Esophagus muscularis mucosa (tissue), 4 donors: ENCODE results near the gene OAT. TPM values are rescaled to one million over a fixed set of nuclear protein-coding genes. Genes with fewer than 3 reads are reported as not detected.

Experiments used
- DNase-seq: peaks from one replicate; pipeline ENCODE4 v3.0.0-alpha.2; 2017; ENCODE audit errors: extremely low spot score
- H3K27ac ChIP-seq, 4 donors: fragments of 200-600 bp; sonication (generic); replicated peaks in 1 of 4; 1 replicate in 3 of 4; 2 replicates in 1 of 4; pipeline ENCODE4 v1.5.1; 2016 to 2019; ENCODE audit warnings: mild to moderate bottlenecking in 1 of 4
- H3K27me3 ChIP-seq, 4 donors: fragments of 200-600 bp; sonication (generic); one replicate each; pipeline versions ENCODE4 v1.5.1 to v1.6.0; 2016 to 2019
- H3K36me3 ChIP-seq, 4 donors: fragments of 200-600 bp; sonication (generic); one replicate each; pipeline ENCODE4 v1.5.1; 2016 to 2019
- H3K4me1 ChIP-seq, 4 donors: fragments of 200-600 bp; sonication (generic); one replicate each; pipeline ENCODE4 v1.5.1; 2016 to 2019
- H3K4me3 ChIP-seq, 4 donors: fragments of 200-600 bp; sonication (generic); 1 replicate in 2 of 4; 2 replicates in 2 of 4; pipeline ENCODE4 v1.5.1; 2016 to 2019; ENCODE audit warnings: mild to moderate bottlenecking in 4 of 4, moderate library complexity in 1 of 4
- H3K9me3 ChIP-seq, 4 donors: fragments of 200-600 bp; sonication (generic); 1 replicate in 3 of 4; 2 replicates in 1 of 4; pipeline ENCODE4 v1.5.1; 2016 to 2019
- CTCF ChIP-seq, 3 experiments: fragments of 200-600 bp in 2 of 3; fragments of 450-650 bp in 1 of 3; sonication (generic) in 2 of 3; IDR thresholded peaks; one replicate each; pipeline ENCODE4 v1.5.1; 2017 to 2019; ENCODE audit warnings: antibody characterized with exemption in 3 of 3, mild to moderate bottlenecking in 2 of 3, moderate library complexity in 1 of 3
- EP300 ChIP-seq: sonication (generic); formaldehyde crosslinking; IDR thresholded peaks from one replicate; pipeline ENCODE4 v1.6.1; 2017; ENCODE audit warnings: antibody characterized with exemption
- POLR2A ChIP-seq: fragments of 450-650 bp; IDR thresholded peaks from one replicate; pipeline ENCODE4 v1.6.1; 2017; ENCODE audit warnings: antibody characterized with exemption, moderate library complexity, mild to moderate bottlenecking, low read depth
- POLR2AphosphoS5 ChIP-seq, 2 donors: sonication (generic); formaldehyde crosslinking; IDR thresholded peaks; one replicate each; pipeline ENCODE4 v1.6.1; 2017; ENCODE audit warnings: antibody characterized with exemption in 2 of 2
- WGBS: methylation state at CpG from one replicate; pipeline ENCODE4 v1.1.5; 2018; 5-methylcytosine and 5-hydroxymethylcytosine counted together
- intact Hi-C: fragments of 100-400 bp; cut with DNase I; formaldehyde crosslinking; loops from one replicate; pipeline ENCODE4 v1.15.1; 2023
- total RNA-seq, 4 donors: library from RNA; depleted of rRNA; stranded (reverse); fragments of >200 nt; gene quantifications; one replicate each; pipeline versions ENCODE4 v1.1.0 to v1.2.1, GENCODE V29; 2016

OAT gene
- total RNA-seq, 4 donors from 2014 or later, result 98.8 to 169 (median 143) TPM

GRCh38 chr10:124392626-124393342 is 25.9 kb downstream of the OAT start:
- WGBS, result 95% methylated on average over 11 of the region's 11 CpGs
- H3K4me1 ChIP-seq, result peaks cover 5 to 15% (median 12%) of the 10 kb centered on the region in 4 donors
- TF ChIP-seq EP300, result no peak
- no peak for TF ChIP-seq CTCF (IDR thresholded peaks at IDR 0.05)
- TF ChIP-seq POLR2A, result no peak
- TF ChIP-seq POLR2AphosphoS5 (IDR thresholded peaks at IDR 0.05), result no peak
- H3K27ac ChIP-seq, result no peak overlapping the region
- H3K27me3 ChIP-seq, result no peaks in the 10 kb centered on the region
- no peaks in the 10 kb centered on the region for H3K9me3 ChIP-seq
- H3K36me3 ChIP-seq, result peaks cover 2 to 17% (median 14%) of the 10 kb centered on the region in 4 donors
- H3K4me3 ChIP-seq, result no peak overlapping the region
- no peak for DNase-seq
- intact Hi-C loops, result loop anchor here (5.0 kb wide), 1 partner anchor 810 kb away; no protein-coding TSS in a partner anchor

- TF ChIP-seq CTCF (IDR thresholded peaks at IDR 0.05), result no peak
- TF ChIP-seq POLR2AphosphoS5 (IDR thresholded peaks at IDR 0.05), result no peak
- no peak for TF ChIP-seq POLR2A
- TF ChIP-seq EP300, result no peak
- H3K4me1 ChIP-seq, result peaks cover 5 to 15% (median 12%) of the 10 kb centered on the region in 4 donors
- H3K4me3 ChIP-seq, result no peak overlapping the region
- 90% methylated on average over 3 of the region's 3 CpGs for WGBS
- DNase-seq, result no peak
- H3K27ac ChIP-seq, result no peak overlapping the region
- intact Hi-C loops, result loop anchor here (5.0 kb wide), 1 partner anchor 808 kb away; no protein-coding TSS in a partner anchor
- H3K27me3 ChIP-seq, result no peaks in the 10 kb centered on the region
- H3K36me3 ChIP-seq, result no peaks in the 10 kb centered on the region
- no peaks in the 10 kb centered on the region for H3K9me3 ChIP-seq
These were observed 28.1 kb downstream of the OAT start for GRCh38 chr10:124390471-124391187.

GRCh38 chr10:124389613-124390361 is 28.9 kb downstream of the OAT start:
- intact Hi-C loops, result loop anchor here (1.0 to 10.0 kb wide), 4 partner anchors 235 to 807 kb away; no protein-coding TSS in a partner anchor
- Histone ChIP-seq H3K4me3 (peak overlapping the region; percentile 56 to 59 (median 57)), H3K27ac (peak overlapping the region in 1 of 4 donors; percentile 69), H3K4me1 (peaks cover 5 to 15% (median 12%) of the 10 kb centered on the region in 4 donors), H3K27me3 (no peaks in the 10 kb centered on the region), H3K36me3 (no peaks in the 10 kb centered on the region), H3K9me3 (no peaks in the 10 kb centered on the region)
- WGBS, result 76% methylated on average over 26 of the region's 26 CpGs
- TF ChIP-seq POLR2A (no peak), POLR2AphosphoS5 (IDR thresholded peaks at IDR 0.05) (no peak), EP300 (no peak), CTCF (IDR thresholded peaks at IDR 0.05) (no peak)
- DNase-seq, result no peak

GRCh38 chr10:124388823-124389612 is 29.7 kb downstream of the OAT start:
- Histone ChIP-seq H3K36me3 (no peaks in the 10 kb centered on the region), H3K4me1 (peaks cover 5 to 21% (median 15%) of the 10 kb centered on the region in 4 donors), H3K4me3 (peak overlapping the region; percentile 56 to 59 (median 57)), H3K9me3 (no peaks in the 10 kb centered on the region), H3K27ac (peak overlapping the region; percentile 24 to 69 (median 64)), H3K27me3 (no peaks in the 10 kb centered on the region)
- peak; percentile 94 for DNase-seq
- intact Hi-C loops, result loop anchor here (1.0 to 10.0 kb wide), 3 partner anchors 234 to 395 kb away; no protein-coding TSS in a partner anchor
- WGBS, result 13% methylated on average over 8 of the region's 74 CpGs
- TF ChIP-seq POLR2A, result no peak
- peak; percentile 46 to 63 for TF ChIP-seq POLR2AphosphoS5 (IDR thresholded peaks at IDR 0.05)
- no peak for TF ChIP-seq EP300
- peak; percentile 94 to 99 (median 97) for TF ChIP-seq CTCF (IDR thresholded peaks at IDR 0.05)
